Fibroblast of skin of right biceps (primary cell): ENCODE results near the gene SBNO2.
"Not testable (repeated sequence)": the region's sequence is repeated elsewhere in the genome, so short reads cannot be mapped to it uniquely, and the experiment has no call there.

Experiments used
- DNase-seq: peaks from one replicate; pipeline ENCODE4 v3.0.0-alpha.2; 2013

Gene SBNO2

GRCh38 chr19:1173845-1174809 is at the start of gene SBNO2:
SBNO2 (minus strand) TSS chr19:1174268; CDS start chr19:1154276, 19,992 bp downstream.
- DNase-seq: peak; percentile 89

- DNase-seq: peak; percentile 41
These were observed 49.2 kb upstream of the SBNO2 start for GRCh38 chr19:1223018-1223855.

GRCh38 chr19:1222394-1222793 is 48.3 kb upstream of the SBNO2 start:
- DNase-seq: no peak

- DNase-seq: no peak
These were observed 47.8 kb upstream of the SBNO2 start for GRCh38 chr19:1221904-1222255.

GRCh38 chr19:1220976-1221903 is 47.2 kb upstream of the SBNO2 start:
- no peak for DNase-seq

- DNase-seq: no peak
These were observed 46.4 kb upstream of the SBNO2 start for GRCh38 chr19:1220477-1220930.

- no peak for DNase-seq
These were observed 45.9 kb upstream of the SBNO2 start for GRCh38 chr19:1219786-1220476.

- no peak for DNase-seq
These were observed 44.9 kb upstream of the SBNO2 start for GRCh38 chr19:1218751-1219567.

- DNase-seq: no peak
These were observed 43.3 kb upstream of the SBNO2 start for GRCh38 chr19:1217366-1217765.

GRCh38 chr19:1216756-1217155 is 42.7 kb upstream of the SBNO2 start:
- no peak for DNase-seq

GRCh38 chr19:1214862-1215731 is 41.0 kb upstream of the SBNO2 start:
- no peak for DNase-seq

- no peak for DNase-seq
These were observed 40.3 kb upstream of the SBNO2 start for GRCh38 chr19:1214299-1214861.

- DNase-seq: peak; percentile 51
These were observed 39.6 kb upstream of the SBNO2 start for GRCh38 chr19:1213391-1214286.

GRCh38 chr19:1211494-1212234 is 37.6 kb upstream of the SBNO2 start:
- DNase-seq: peak; percentile 39

GRCh38 chr19:1210227-1210538 is 36.1 kb upstream of the SBNO2 start:
- DNase-seq: no peak

- DNase-seq: not testable (repeated sequence)
These were observed 34.8 kb upstream of the SBNO2 start for GRCh38 chr19:1208830-1209229.

GRCh38 chr19:1206864-1207450 is 32.9 kb upstream of the SBNO2 start:
- DNase-seq: no peak
